RWPE1 (cell line): ENCODE data around the gene KRTAP10-11.

Experiments used
- CTCF ChIA-PET: fragments of 350-600 bp; sonication (Branson Sonifier 250); formaldehyde crosslinking; extraction: SDS; loops from one replicate; lab custom pipeline; 2021; lab: Yijun Ruan, JAX
- POLR2A ChIA-PET: fragments of 400-600 bp; formaldehyde crosslinking; extraction: SDS; loops from one replicate; lab custom pipeline; 2020; ENCODE audit warnings: antibody characterized with exemption; ENCODE audit not compliant: low non-redundant PET; lab: Yijun Ruan, JAX
- DNase-seq: peaks from one replicate; pipeline ENCODE4 v3.0.0; 2012; ENCODE audit warnings: low spot score
- H3K27ac ChIP-seq: fragments of 450-650 bp; 2 replicates; pipeline ENCODE4 v1.5.1; 2017
- TF ChIP-seq, protein P1 (sequence below): fragments of 450-650 bp; conservative IDR thresholded peaks from 2 replicates; pipeline ENCODE4 v1.5.1; 2017; ENCODE audit warnings: low read depth, mild to moderate bottlenecking

The KRTAP10-11 gene

DNA sequence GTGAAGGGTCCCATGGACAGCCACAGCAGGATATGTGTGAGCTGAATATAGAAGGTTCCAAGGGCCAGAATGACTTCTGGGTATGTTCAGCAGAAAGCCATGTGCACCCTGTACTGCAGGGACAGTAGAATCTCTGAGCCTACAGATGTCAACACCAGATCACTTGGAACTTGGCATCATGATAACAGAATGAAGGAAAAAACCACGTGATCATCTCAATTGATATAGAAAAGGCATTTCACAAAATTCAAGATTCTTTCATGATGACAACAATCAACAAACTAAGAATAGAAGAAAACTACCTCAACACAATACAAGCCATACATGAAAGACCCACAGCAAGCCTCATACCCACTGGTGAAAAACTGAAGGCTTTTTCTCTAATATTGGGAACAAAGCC lies 21.4 kb downstream of the KRTAP10-11 start:
- POLR2A ChIA-PET: no interaction called here
- CTCF ChIA-PET: no interaction called here
- TF ChIP-seq, protein P1, sequence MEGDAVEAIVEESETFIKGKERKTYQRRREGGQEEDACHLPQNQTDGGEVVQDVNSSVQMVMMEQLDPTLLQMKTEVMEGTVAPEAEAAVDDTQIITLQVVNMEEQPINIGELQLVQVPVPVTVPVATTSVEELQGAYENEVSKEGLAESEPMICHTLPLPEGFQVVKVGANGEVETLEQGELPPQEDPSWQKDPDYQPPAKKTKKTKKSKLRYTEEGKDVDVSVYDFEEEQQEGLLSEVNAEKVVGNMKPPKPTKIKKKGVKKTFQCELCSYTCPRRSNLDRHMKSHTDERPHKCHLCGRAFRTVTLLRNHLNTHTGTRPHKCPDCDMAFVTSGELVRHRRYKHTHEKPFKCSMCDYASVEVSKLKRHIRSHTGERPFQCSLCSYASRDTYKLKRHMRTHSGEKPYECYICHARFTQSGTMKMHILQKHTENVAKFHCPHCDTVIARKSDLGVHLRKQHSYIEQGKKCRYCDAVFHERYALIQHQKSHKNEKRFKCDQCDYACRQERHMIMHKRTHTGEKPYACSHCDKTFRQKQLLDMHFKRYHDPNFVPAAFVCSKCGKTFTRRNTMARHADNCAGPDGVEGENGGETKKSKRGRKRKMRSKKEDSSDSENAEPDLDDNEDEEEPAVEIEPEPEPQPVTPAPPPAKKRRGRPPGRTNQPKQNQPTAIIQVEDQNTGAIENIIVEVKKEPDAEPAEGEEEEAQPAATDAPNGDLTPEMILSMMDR: no peak
- no peak for DNase-seq
- no peak overlapping the region for H3K27ac ChIP-seq

DNA sequence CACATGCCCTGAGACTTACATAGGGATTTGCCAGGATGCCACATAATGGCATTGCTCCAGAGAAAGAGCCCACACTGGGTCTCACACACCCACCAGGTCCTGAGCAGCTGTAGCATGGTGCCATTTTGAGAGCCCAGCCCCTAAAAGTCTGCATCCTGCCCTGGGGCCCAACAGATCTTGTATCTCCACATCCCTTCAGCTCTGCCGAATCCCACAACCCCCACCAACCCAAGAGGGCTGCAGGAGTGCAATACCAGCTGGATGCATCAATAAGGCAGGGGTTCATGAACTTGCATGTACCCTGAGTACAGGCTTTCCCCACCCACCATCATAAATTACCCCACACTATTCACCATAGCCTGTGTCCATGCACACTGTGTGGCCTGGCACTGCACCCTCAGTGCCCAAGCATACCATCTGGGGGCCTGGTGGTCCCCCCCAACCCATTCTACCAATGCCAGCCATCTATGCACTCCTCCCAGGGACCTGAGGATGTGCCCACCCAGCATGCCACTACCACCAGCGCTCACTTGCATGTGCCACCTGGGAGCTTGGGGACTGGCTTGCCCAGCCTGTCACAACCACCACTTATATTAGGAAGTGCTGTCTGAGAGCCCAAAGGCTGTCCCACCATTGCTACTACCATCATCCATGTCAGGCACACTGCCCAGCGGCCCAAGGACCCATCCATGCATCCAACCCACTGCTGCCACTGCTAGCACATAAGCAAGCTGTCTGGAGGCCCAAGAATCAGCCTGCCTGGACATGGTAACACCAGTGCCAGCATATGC lies 24.6 kb downstream of the KRTAP10-11 start:
- H3K27ac ChIP-seq: no peak overlapping the region
- POLR2A ChIA-PET: no interaction called here
- CTCF ChIA-PET: no interaction called here
- no peak for DNase-seq
- TF ChIP-seq, protein P1: no peak

DNA sequence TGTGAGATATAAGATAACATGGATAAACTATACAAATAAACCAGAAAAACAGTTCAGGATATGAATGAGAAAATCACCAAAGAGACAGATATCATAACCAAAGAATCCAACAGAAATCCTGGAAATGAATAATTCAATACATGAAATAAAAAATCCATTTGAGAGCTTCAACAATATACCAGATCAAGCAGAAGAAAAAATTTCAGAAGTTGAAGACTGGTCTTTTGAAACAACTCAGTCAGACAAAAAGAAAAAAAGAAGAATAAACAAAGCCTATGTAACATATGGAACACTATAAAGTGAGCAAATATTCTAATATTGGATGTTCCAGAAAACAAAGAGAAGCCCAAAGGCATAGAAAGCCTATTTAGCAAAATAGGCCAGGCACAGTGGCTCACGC lies 25.7 kb downstream of the KRTAP10-11 start:
- TF ChIP-seq, protein P1: no peak
- ChIA-PET POLR2A (no interaction called here), CTCF (interaction anchor here (0.6 kb wide), 1 partner anchor 182 kb away, joined by 3 read pairs; no protein-coding TSS in a partner anchor)
- H3K27ac ChIP-seq: no peak overlapping the region
- no peak for DNase-seq

- ChIA-PET CTCF (no interaction called here), POLR2A (no interaction called here)
- no peak overlapping the region for H3K27ac ChIP-seq
- TF ChIP-seq, protein P1: no peak
- DNase-seq: no peak
These were observed 31.7 kb downstream of the KRTAP10-11 start for GRCh38 chr21:44677881-44678280.

- no peak for DNase-seq
- TF ChIP-seq, protein P1: no peak
- CTCF ChIA-PET: no interaction called here
- POLR2A ChIA-PET: no interaction called here
- H3K27ac ChIP-seq: no peak overlapping the region
These were observed 34.9 kb downstream of the KRTAP10-11 start for GRCh38 chr21:44681152-44681551.

GRCh38 chr21:44681861-44682579 lies 35.8 kb downstream of the KRTAP10-11 start, which contains the start of gene KRTAP12-1:
Gene KRTAP12-1, minus strand, starts transcription at chr21:44682163. Its CDS starts 40 bp downstream, at chr21:44682123.
- ChIA-PET POLR2A (no interaction called here), CTCF (no interaction called here)
- H3K27ac ChIP-seq: no peak within 1 kb of the TSS
- DNase-seq: no peak
- TF ChIP-seq, protein P1: no peak
